ENCODE measurements around the gene MALSU1. TPM values are rescaled to one million over a fixed set of nuclear protein-coding genes. Genes with fewer than 3 reads are reported as not detected.

Gene MALSU1
- total RNA-seq, 1 donor from 2014 or later: 40.9 TPM

DNA sequence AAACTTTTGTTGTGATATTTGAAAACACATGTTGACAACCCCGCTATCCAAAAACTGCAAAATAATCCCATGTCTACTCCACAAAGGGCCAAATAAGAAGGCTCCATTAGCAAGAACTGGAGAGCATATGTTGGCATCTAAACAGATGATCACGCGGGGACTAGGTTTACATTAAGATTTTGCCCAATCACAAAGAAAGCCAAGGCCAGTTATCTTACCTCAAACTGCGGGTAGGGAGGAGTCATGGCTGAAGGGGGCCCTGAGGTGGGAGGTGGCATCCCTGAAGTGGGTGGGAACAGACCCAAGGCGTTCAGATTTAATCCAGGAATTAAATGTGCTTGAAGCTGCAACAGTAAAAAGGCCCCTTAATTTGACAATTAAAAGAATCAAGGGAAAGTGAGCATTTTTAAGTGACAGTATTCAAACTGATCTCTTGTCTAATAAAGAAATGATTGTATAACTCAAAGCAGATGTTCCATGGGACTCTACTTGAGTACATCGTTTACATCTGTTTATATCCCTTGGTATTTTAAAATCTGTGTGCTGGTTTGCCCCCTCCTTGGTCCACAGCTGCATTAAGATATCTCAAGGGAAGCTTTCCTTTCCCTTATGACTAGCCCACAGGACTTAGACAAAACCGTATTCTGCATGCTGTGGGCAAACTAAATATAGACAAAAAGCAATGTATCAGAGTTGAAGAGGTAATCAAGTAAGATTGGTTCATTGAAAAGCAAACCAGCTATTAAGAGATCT lies 42.9 kb downstream of the MALSU1 start:
- no peak overlapping the region for H3K4me3 Mint-ChIP-seq (ENCODE audit: unreplicated experiment)
- peaks cover 57% of the 10 kb centered on the region for H3K4me1 Mint-ChIP-seq (ENCODE audit: low read depth)
- peaks cover 34% of the 10 kb centered on the region for H3K36me3 Mint-ChIP-seq (ENCODE audit: low read depth)
- no peak overlapping the region for H3K27ac Mint-ChIP-seq (ENCODE audit: unreplicated experiment)
- TF ChIP-seq, protein P1, sequence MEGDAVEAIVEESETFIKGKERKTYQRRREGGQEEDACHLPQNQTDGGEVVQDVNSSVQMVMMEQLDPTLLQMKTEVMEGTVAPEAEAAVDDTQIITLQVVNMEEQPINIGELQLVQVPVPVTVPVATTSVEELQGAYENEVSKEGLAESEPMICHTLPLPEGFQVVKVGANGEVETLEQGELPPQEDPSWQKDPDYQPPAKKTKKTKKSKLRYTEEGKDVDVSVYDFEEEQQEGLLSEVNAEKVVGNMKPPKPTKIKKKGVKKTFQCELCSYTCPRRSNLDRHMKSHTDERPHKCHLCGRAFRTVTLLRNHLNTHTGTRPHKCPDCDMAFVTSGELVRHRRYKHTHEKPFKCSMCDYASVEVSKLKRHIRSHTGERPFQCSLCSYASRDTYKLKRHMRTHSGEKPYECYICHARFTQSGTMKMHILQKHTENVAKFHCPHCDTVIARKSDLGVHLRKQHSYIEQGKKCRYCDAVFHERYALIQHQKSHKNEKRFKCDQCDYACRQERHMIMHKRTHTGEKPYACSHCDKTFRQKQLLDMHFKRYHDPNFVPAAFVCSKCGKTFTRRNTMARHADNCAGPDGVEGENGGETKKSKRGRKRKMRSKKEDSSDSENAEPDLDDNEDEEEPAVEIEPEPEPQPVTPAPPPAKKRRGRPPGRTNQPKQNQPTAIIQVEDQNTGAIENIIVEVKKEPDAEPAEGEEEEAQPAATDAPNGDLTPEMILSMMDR (IDR thresholded peaks at IDR 0.05): no peak
- no peak for DNase-seq (ENCODE audit: low spot score)
- no peaks in the 10 kb centered on the region for H3K27me3 Mint-ChIP-seq (ENCODE audit: low read depth)
- H3K9me3 Mint-ChIP-seq (ENCODE audit: low read depth): peaks cover 6% of the 10 kb centered on the region

DNA sequence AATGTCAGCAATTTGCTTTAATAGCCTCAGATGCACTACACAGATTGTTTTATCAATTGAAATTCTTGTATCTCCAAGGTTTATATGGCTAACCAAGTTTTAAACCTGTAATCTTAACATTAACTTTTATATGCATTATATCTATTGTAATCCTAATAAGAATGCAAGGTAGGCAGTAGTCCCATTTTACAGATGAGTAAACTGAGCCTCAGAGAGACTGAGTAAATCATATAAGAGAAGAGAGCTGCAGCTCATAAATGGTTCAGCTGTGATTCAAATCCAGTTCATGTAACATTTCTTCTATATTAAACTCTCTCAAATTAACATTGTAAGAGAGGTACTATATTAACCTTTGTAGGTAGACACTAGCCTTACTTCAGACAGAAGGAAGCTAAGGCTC lies 44.0 kb downstream of the MALSU1 start:
- peaks cover 26% of the 10 kb centered on the region for H3K36me3 Mint-ChIP-seq (ENCODE audit: low read depth)

DNA sequence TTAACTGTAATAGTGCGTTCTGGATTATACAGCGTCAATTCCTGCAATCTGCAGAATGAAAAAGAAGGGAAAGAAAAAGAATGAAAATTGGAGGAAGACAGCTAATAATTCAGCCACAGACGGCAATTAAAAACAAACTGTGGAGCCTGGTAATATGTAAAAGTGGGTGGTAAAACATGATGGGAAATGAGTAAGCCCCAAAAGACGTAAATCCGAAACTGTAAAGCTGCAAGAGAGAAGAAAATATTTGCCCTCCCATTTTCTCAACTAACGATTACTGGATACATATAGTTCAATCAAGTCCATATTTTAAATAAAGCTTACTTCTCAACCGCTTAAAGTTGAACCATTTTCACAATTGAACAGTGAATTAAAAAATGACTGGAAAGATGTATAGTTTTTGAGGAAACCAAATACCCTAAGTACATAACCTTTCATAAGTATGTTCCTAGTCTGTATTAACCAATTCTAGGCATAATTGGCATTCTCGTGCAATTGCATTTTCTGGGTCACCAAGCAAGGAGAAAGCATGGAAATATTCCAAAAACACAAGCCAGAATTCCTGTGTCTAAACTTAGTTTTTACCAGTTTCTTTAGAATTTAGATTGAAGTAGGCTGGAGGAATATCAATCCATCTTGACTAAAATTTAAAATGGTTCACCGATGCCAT lies 44.8 kb downstream of the MALSU1 start:
- H3K36me3 Mint-ChIP-seq (ENCODE audit: low read depth): peaks cover 28% of the 10 kb centered on the region
- TF ChIP-seq, protein P1 (IDR thresholded peaks at IDR 0.05): no peak
- no peak for DNase-seq (ENCODE audit: low spot score)
- H3K4me1 Mint-ChIP-seq (ENCODE audit: low read depth): peaks cover 66% of the 10 kb centered on the region
- H3K27me3 Mint-ChIP-seq (ENCODE audit: low read depth): no peaks in the 10 kb centered on the region
- H3K9me3 Mint-ChIP-seq (ENCODE audit: low read depth): no peaks in the 10 kb centered on the region
- H3K27ac Mint-ChIP-seq (ENCODE audit: unreplicated experiment): no peak overlapping the region
- H3K4me3 Mint-ChIP-seq (ENCODE audit: unreplicated experiment): no peak overlapping the region

More for the DNA sequence above, 44.0 kb downstream of the MALSU1 start:
- DNase-seq (ENCODE audit: low spot score): no peak
- H3K4me3 Mint-ChIP-seq (ENCODE audit: unreplicated experiment): no peak overlapping the region
- TF ChIP-seq, protein P1 (IDR thresholded peaks at IDR 0.05): no peak
- no peak overlapping the region for H3K27ac Mint-ChIP-seq (ENCODE audit: unreplicated experiment)
- H3K27me3 Mint-ChIP-seq (ENCODE audit: low read depth): no peaks in the 10 kb centered on the region
- no peaks in the 10 kb centered on the region for H3K9me3 Mint-ChIP-seq (ENCODE audit: low read depth)
- H3K4me1 Mint-ChIP-seq (ENCODE audit: low read depth): peaks cover 61% of the 10 kb centered on the region

DNA sequence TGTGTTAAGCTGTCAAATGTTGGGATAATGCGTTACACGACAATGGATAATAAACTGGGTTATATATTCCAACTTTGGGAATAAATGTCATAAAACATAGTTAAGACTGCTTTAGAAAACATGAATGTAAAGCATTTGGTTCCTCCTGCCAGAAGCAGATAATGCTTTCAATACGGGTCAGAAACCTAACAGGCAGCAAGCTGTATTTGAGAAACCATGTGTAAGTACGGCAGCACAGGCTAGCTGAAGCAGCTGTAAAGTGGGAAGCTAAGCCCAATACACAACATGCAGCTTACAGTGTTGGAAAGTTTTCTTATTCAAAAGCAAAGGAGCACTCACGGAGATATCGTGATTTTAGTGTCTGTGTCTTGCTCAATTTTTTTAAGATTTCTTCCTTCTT lies 46.5 kb downstream of the MALSU1 start:
- Mint-ChIP-seq H3K36me3 (ENCODE audit: low read depth) (peaks cover 32% of the 10 kb centered on the region), H3K27me3 (ENCODE audit: low read depth) (no peaks in the 10 kb centered on the region), H3K4me1 (ENCODE audit: low read depth) (peaks cover 69% of the 10 kb centered on the region), H3K27ac (ENCODE audit: unreplicated experiment) (no peak overlapping the region), H3K4me3 (ENCODE audit: unreplicated experiment) (no peak overlapping the region), H3K9me3 (ENCODE audit: low read depth) (no peaks in the 10 kb centered on the region)
- TF ChIP-seq, protein P1 (IDR thresholded peaks at IDR 0.05): no peak
- no peak for DNase-seq (ENCODE audit: low spot score)

DNA sequence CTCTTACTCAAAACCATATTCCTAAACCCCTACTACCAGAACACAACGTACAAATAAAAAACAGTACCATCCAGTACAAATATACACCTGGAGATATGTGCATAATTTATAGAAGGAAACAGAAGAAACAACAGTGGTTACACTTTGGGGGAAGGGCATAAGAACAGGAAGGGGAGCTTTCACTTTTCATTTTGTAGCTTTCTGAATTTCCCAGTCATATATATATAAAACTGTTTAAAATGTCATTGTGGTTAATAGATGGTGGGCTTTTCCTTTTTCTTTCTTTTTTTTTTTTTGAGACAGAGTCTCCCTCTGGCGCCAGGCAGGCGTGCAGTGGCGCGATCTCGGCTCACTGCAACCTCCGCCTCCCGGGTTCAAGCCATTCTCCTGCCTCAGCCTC lies 47.2 kb downstream of the MALSU1 start:
- peaks cover 74% of the 10 kb centered on the region for H3K4me1 Mint-ChIP-seq (ENCODE audit: low read depth)
- H3K9me3 Mint-ChIP-seq (ENCODE audit: low read depth): no peaks in the 10 kb centered on the region
- no peak overlapping the region for H3K4me3 Mint-ChIP-seq (ENCODE audit: unreplicated experiment)
- TF ChIP-seq, protein P1 (IDR thresholded peaks at IDR 0.05): no peak
- no peak for DNase-seq (ENCODE audit: low spot score)
- H3K27ac Mint-ChIP-seq (ENCODE audit: unreplicated experiment): peak overlapping the region; percentile 73
- no peaks in the 10 kb centered on the region for H3K27me3 Mint-ChIP-seq (ENCODE audit: low read depth)
- H3K36me3 Mint-ChIP-seq (ENCODE audit: low read depth): peaks cover 30% of the 10 kb centered on the region

Measured in chondrocyte (in vitro differentiated cells).